HG03103 (cell line): ENCODE measurements around the gene ABHD17B.

Experiments used
- ATAC-seq: cut with Tn5 transposase; IDR thresholded peaks from one replicate; pipeline ENCODE4 v1.9.1; 2021; ENCODE audit warnings: low read depth; ENCODE audit not compliant: unreplicated experiment

Gene ABHD17B

DNA sequence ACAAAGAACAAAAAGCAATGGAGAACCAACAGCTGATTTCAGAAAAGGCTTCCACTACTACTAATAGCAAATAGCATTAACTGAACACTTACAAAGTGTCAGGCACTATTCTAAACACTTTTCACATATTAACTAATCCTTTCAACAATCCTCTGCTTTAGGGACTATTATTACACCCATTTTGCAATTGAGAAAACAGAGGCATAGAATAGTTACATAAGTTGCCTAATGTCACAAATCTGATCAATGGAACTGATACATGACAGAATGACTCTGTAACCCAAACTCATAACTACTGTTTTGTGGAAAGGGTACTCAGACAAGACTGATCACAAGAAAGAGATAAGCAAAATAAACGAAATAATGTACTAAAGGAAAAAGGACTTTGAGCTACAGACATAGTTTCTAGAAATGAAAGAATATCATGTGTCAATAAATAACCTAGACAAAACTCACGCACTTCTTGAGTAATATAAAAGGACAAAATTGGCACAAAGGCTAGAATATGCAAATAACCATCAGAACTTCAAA is 31.3 kb downstream of the ABHD17B start:
- no peak for ATAC-seq

DNA sequence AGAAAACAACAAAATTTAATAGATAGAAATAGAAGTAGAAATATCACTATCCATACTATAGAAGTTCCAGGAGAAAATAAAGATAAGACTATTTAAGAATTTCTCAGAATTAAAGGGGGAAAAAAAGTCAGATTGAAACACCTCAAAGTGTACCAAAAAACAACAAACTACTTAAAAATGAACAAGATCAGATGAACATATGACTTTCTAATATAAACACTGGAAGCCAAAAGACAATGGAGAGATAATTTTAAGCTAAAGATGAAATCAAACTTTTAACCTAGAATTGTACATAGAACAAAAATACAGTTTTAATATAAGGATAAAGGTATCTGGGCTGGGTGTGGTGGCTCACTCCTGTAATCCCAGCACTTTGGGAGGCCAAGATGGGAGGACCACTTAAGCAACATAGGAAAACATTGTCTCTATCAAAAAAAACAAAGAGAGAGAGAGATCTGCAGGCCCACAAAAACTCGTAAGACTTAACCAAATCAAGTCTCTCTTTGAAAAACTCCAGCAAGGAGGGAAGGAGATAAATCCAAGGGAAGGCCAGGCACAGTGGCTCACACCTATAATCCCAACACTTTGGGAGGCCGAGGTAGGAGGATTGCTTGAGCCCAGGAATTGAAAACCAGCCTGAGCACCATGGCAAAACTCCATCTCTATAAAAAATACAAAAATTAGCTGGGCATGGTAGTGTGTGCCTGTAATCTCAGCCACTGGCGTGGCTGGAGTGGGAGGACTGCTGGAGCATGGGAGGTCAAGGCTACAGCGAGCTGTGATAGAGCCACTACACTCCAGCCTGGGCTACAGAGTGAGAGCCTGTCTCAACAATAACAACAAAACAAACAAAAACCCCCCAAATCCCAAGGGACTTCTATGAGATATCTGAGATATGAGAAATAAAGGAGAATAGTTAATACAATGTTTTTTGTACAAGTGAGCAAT is 32.4 kb downstream of the ABHD17B start:
- no peak for ATAC-seq

DNA sequence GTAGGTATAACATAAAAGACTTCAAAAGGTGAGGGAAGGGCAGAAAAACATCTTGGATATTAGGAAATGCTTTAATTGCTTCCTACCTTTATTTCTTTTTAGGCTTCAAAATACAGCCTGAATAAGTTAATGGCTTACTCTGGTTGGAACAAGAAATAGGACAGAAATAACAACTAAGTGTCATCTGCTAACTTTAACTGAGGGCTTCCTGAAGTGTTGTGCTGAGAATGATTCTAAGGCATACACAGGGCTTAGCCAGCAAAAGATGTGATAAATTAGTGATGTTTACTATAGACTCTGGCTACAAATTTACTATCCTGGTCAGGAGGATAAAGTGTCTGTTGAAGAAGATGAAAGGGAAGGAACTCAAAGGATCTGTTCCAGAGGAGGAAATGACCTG is 34.2 kb downstream of the ABHD17B start:
- ATAC-seq, result no peak

DNA sequence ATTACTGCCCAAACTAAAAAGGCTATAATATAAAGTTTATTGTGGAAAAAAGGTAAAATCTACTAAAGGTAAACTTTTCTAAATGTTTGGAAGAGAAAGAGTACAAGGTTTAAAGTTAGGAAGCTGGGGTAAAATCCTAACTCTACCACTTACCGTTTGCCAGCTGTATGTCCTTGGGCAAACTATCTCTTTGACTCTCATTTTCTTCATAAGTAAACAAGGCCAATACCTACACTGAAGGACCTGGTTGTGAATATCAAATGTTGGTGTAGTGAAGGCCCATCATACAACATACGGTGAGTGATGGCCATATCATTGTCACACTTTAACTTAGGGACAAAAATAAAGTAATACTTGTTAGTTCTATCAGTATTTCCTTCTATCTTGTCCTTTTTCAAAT is 34.9 kb downstream of the ABHD17B start:
- no peak for ATAC-seq

DNA sequence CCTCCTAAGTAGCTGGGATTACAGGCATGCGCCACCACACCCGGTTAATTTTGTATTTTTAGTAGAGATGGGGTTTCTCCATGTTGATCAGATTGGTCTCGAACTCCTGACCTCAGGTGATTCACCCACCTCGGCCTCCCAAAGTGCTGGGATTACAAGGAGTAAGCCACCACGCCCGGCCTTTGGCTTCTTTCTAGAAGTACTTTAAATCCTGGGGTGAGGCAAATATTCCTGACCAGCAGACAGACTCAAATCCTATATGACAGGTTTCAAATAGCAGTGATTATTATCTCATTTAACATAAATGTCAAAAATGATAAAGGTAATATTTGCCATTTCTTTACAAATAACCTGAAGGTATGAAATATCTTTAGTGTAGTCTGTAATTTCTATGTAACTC is 35.6 kb downstream of the ABHD17B start:
- no peak for ATAC-seq

DNA sequence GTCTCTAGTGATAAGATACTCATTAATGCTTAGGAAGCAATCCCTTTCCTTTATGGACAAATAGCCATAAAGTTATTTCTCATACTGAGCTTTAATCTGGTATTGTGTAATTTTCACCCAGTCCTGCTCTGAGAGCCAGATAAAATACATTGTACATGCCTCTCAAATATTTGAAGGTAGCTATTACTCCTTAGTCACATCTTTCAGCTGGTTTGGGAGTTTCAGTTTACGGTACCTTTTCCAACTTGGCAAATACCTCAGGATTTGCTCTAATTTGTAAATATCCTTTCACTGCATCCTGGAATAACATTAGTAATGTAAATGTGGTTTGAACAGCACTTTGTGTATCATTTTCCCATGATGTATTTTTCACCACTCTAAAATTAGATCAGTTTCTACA is 47.4 kb downstream of the ABHD17B start:
- no peak for ATAC-seq

DNA sequence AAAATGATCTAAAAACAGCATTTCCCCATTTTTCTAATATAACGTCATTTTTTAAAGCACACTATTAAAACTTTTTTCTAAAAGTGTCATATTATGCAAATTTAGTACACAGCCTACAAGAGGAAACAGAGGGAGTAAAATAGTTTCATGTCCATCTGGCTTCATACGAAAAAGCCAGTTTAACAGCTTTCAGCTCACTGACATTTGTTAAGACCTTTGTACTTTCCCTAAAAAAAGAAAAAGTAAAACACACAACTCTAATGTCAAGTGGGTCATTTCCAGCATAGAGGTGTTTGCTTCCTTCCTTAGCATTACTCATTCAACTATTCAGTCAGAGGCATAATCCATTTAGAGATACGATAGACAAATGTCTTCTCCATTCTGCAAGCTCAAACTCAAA is 49.4 kb downstream of the ABHD17B start:
- no peak for ATAC-seq

DNA sequence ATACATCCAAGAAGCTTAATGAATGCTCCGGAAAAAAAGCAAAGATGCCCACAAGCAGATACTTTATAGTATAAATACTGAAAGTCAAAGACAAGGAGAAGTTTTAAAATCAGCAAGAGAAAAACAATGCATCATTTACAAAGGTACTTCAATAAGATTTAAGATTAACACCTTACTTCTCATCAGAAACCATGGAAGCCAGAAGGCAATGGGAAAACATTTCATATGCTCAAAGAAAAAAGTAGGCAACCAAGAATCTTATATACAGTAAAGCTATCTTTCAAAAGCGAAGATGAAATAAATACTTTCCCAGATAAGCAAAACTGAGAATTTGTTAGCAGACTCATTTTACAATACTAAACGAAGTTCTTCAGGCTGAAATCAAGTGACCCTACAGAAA is 51.1 kb downstream of the ABHD17B start:
- no peak for ATAC-seq

DNA sequence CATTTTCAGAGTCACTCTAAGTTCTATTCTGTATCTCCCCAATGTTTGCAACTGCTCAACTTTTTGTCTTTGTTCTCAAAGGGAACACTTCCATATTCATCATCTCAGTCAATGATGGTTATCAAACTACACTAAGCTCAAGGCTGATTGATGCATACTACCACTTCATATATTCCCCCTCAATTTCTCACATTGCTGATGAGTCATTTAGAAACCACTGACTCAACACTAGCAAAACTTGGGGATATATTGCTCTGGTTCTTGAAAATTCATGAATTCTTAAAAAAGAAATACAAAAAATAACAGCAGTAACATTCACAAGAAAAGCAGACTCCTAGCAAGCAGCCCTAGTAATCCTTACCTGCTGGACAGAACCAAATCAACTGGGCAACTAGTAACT is 52.2 kb downstream of the ABHD17B start:
- ATAC-seq, result peak; percentile 79

DNA sequence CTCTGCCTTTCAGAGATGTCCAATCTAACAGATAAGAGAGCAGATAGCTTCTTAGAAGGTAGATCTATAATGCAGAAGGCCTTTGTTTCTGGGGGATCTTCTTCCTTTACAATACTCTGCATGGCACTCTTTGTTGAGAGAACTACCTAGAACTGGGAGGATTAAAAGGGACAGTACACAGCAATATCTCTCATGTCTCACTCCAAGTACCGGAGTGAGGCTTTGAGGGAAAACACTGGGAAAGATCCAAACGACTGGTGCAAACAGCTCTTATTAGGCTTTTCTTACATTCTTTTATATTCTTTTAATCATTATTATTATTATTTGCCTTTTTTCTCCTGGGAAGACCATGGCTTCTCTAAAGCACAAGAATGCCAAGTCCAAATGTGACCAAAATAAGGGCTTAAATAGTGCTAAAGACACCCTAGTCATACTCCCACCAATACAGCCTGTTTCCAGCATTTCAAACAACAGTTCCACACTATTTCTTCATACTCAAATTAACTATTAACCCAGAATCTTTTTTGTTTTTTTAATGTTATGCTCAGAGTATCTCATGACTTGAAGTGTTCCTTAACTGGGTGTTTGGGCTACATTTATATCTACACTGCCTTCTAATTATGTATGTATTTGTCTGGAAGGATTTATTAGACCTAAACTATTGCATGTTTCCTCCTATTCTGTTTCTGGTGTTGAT is 52.7 kb downstream of the ABHD17B start:
- no peak for ATAC-seq

DNA sequence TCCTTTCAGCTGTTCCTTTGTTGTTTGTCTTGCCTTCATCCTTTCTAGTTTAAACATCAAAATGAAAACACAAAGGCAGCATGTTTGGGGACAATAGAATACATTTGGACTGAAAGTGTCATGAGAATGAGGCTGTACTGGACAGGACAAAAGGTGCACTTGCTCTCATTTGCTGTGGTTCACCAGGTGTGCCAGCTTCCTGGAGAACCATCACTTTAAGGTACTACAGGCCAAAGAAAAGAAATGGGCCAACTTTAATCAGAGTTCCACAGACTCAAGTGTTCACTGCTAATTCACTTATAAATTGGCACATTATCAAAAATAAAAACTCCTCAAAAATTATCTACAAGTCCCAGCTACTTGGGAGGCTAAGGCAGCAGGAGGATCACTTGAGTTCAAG is 53.8 kb downstream of the ABHD17B start:
- no peak for ATAC-seq

DNA sequence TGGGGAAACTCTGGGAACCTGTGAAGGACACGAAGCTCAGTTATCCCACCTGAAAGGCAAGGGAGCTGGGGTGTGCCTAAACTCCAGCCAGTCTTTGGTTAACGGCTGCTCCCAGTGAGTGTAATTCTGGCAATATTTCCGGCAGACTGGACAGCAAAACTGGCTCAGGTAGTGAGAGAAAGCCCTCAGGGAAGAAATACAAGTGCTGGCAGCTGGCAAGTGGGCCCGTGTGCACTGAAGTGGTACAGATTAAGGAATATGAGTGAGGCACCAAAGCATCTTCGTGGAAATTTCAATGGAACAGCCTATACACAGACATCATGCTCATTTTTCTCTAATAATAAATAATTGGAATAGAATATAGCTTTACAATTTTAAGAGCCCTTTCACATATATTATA is 56.2 kb downstream of the ABHD17B start:
- ATAC-seq, result no peak

DNA sequence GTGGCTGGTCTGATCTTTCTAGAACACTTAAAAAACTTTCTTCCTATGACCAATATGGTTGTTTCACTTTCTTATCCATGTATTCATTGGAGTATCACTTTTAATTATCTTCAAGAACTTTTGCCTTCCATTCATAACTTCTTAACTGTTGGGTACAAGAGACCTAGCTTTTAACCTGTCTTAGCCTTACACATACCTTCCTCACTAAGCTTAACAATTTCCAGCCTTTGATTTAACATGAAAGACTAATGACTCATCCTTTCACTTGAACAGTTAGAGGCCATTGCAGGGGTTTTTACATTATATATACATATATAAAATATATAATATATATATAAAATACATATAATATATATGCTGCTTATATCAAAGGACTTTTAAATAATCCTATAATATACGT is 57.9 kb downstream of the ABHD17B start:
- no peak for ATAC-seq

DNA sequence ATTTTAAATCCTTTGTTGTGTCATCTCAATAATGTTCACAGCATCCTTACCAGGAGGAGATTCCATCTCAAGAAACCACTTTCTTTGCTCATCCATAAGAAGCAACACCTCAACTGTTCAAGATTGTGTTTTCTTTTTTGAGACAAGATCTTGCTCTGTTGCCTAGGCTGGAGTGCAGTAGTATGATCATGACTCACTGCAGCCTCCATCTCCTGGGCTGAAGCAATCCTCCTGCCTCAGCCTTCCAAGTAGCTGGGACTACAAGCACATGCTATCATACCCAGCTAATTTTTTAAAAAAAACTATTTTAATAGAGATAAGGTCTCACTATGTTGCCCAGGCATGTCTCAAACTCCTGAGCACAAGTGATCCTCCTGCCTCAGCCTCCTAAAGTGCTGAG is 60.0 kb downstream of the ABHD17B start:
- no peak for ATAC-seq

DNA sequence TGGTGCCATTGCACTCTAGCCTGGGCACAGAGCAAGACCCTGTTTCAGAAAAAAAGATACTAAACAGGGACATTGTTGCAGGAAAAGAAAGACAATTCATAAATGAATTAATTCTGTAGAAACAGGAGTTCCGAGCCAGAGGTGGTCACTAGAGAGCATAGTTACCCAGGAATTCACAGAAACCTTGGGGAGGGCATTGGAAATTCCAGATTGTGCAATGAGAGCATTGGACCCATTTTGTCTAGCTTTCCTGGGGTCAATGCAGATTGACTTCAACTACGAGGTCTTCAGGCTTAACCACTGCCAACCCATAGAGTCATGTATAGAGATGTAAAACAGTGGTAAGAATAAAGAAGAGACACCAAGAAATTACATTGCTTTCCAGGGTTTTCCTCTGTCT is 63.1 kb downstream of the ABHD17B start:
- ATAC-seq, result no peak

DNA sequence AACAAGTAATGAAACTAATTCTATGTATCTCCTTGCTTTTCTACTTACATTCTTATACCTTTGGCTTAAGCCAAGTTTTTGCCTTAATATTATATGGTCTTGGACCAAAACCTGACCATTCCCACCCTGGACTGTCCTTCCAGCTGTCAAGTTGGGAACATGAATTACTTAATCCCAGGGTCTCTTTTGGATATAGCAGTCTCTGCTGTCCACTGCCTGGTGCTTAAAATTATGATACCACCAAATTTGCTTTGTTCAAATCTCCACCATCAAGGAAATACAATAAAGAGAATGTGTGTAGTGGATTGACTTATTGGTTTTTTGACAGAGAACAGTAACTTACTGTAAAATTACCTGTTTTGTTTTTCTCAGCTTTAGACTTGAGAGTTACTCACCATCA is 66.2 kb downstream of the ABHD17B start:
- no peak for ATAC-seq

DNA sequence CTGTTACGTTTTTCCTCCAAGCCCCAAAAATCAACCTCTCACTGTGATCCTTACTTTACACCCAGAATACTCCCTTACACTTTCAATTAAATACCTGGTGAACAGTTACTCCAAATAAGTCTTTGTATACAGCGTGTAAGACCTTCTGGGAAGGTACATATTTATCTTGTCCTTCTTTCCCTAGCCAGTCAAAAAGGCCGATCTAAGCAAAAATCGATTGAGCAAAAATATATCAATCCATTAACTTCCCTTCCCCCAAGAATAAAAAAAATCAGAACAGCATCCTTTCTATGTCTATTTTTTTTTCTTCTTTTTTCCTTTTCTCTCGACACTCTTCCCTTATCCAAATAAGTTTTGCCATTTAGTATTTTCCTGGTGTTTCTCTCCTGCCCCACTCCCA is 71.3 kb downstream of the ABHD17B start:
- ATAC-seq, result no peak

DNA sequence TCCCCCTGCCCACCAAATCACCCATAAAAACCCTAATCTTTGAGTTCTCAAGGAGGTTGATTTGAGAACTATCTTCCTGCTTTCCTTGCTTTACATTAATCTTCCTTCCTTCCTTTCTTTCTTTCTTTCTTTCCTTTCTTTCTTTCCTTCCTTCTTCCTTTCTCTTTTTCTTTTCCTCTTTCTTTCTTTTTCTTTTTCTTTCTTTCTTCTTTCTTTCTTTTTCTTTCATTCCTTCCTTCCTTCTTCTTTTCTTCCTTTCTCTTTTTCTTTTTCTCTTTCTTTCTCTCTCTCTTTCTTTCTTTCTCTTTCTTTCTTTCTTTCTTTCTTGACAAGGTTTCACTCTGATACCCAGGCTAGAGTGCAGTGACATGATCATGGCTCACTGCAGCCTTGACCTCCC is 75.4 kb downstream of the ABHD17B start:
- no peak for ATAC-seq

DNA sequence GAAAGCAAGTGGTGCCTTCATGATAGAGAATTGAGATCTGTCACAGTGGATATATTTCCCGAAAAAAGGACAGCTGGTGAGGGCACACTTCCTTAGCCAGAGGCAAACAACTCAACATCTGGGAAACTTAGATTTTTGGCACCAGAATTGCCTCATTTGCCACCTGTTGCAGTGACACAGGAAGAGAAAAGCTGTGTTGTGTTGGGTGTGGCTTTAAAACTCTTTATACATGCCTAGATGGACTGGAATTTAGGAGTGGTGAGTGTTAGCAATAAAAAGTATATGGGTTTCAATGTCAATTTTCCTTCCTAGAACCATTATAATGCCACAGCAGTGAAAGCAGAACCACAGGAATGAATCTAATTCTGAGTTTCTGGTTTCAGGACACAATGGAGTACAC is 80.1 kb downstream of the ABHD17B start:
- no peak for ATAC-seq

DNA sequence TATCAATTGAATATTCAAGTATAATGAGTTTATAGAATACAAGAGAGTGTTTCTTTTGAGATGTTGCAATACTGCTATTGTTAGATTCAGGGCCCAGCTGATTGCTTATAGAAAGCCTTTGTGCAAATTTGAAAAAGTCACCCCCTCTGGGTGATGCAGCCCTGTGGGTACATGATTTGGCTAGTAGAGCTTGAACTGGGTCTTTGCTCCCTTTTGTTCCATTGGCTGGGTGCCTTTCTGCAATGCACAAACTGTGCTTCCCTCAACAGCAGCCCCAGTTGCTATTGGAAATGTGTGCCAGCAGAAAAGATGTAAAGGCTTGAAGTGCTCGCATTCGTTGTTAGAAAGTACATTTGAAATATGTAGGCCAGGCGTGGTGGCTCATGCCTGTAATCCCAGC is 80.8 kb downstream of the ABHD17B start:
- no peak for ATAC-seq

DNA sequence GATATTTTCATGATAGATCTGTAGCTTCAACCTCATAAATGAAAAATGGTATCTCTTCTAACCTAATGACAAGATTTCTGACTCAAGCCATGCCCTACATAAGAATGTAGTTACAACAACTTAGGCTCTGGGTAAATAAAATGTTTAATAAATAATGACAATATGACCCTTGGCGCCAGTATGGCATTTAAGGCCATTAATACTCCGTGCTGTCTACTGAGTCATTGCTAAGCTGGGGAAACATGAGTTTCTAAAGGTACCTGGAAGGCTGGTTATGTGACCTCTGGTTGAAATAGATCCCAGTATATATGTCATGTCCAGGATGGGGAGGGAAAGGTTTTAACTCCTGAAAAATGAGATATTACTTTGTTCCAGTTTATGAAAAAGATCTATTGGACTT is 84.7 kb downstream of the ABHD17B start:
- no peak for ATAC-seq

DNA sequence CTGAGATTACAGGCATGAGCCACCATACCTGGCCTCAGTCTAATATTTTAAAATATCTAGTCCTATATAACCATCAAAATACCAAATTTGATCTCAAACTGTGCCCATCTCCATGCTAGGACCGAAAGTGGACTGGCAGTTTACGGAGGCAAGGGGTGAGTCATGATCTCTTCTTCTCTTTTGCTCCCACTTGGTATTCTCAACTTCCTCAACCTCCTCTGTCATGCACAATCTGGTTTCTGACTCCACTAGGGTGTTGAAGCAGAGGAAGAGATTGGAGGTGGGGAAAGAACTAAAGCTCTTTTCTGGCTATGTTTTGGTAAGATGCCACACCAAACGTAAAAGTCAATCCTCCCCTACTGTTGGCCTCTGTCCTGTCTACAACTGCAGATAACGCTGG is 86.7 kb downstream of the ABHD17B start:
- ATAC-seq, result no peak
